Transverse colon (tissue), 4 donors: ENCODE results near the gene CHRD. TPM values are rescaled to one million over a fixed set of nuclear protein-coding genes. Genes with fewer than 3 reads are reported as not detected.
"Not testable (repeated sequence)": the region's sequence is repeated elsewhere in the genome, so short reads cannot be mapped to it uniquely, and the experiment has no call there.

Source experiments
- DNase-seq: peaks from one replicate; pipeline ENCODE4 v3.0.0-alpha.2; 2019
- H3K27ac ChIP-seq, 4 donors: fragments of 200-600 bp; sonication (generic); 2 replicates each; pipeline ENCODE4 v1.5.1; 2016 to 2018; ENCODE audit warnings: inconsistent platforms in 4 of 4
- H3K27me3 ChIP-seq: fragments of 200-600 bp; sonication (generic); 2 replicates; pipeline ENCODE4 v1.5.1; 2017; ENCODE audit warnings: inconsistent platforms
- H3K36me3 ChIP-seq, 4 donors: fragments of 200-600 bp; sonication (generic); 2 replicates each; pipeline ENCODE4 v1.5.1; 2017 to 2019; ENCODE audit warnings: inconsistent platforms in 4 of 4
- H3K4me1 ChIP-seq, 4 donors: fragments of 200-600 bp; sonication (generic); 2 replicates each; pipeline ENCODE4 v1.5.1; 2017 to 2020; ENCODE audit warnings: inconsistent platforms in 4 of 4
- H3K4me3 ChIP-seq, 4 donors: fragments of 200-600 bp; sonication (generic); 1 replicate in 1 of 4; 2 replicates in 3 of 4; pipeline versions ENCODE4 v1.5.1 to v1.6.1; 2017 to 2019; ENCODE audit warnings: inconsistent platforms in 4 of 4
- H3K9me3 ChIP-seq, 2 donors: fragments of 200-600 bp; sonication (generic); 2 replicates each; pipeline ENCODE4 v1.5.1; 2017 to 2019; ENCODE audit warnings: inconsistent platforms in 2 of 2
- CTCF ChIP-seq, 5 experiments: fragments of 200-600 bp in 3 of 5; fragments of 450-650 bp in 2 of 5; sonication (generic) in 3 of 5; IDR thresholded peaks; 1 replicate in 2 of 5; 2 replicates in 3 of 5; pipeline ENCODE4 v1.5.1; 2016 to 2017; ENCODE audit warnings: antibody characterized with exemption in 5 of 5, inconsistent platforms in 3 of 5, mild to moderate bottlenecking in 2 of 5, moderate library complexity in 1 of 5
- EP300 ChIP-seq: sonication (generic); formaldehyde crosslinking; IDR thresholded peaks from one replicate; pipeline ENCODE4 v1.6.1; 2017; ENCODE audit warnings: antibody characterized with exemption, low read depth
- POLR2A ChIP-seq: fragments of 450-650 bp; IDR thresholded peaks from one replicate; pipeline ENCODE4 v1.6.1; 2016; ENCODE audit warnings: antibody characterized with exemption, mild to moderate bottlenecking, moderate library complexity
- POLR2AphosphoS5 ChIP-seq, 3 donors: sonication (generic); formaldehyde crosslinking; IDR thresholded peaks; one replicate each; pipeline ENCODE4 v1.6.1; 2016; ENCODE audit warnings: antibody characterized with exemption in 3 of 3
- WGBS, 2 donors: methylation state at CpG; one replicate each; pipeline ENCODE4 v1.1.5; 2018; ENCODE audit warnings: low coverage in 1 of 2; 5-methylcytosine and 5-hydroxymethylcytosine counted together
- in situ Hi-C, 4 donors: fragments of 200-750 bp; cut with MboI; loops; one replicate each; pipeline versions ENCODE4 v1.15.0 to v1.15.1; 2017; ENCODE audit warnings: low sequenced_read_pairs in 3 of 4, low pct_ligation_motif_present in 1 of 4, low pct_unique_long_range_greater_than_20kb in 1 of 4
- intact Hi-C: fragments of 100-400 bp; cut with DNase I; formaldehyde crosslinking; loops from one replicate; pipeline ENCODE4 v1.15.1; 2023; ENCODE audit warnings: low total_unique reads
- total RNA-seq, 4 donors: library from RNA; depleted of rRNA; stranded (reverse); fragments of >200 nt; gene quantifications; one replicate each; pipeline ENCODE4 v1.1.0, GENCODE V29; 2016

Gene CHRD
- total RNA-seq, 4 donors from 2014 or later: 1.9 to 7.0 (median 4.5) TPM

- Histone ChIP-seq H3K4me3 (peak overlapping the region in 2 of 4 donors; percentile 12 to 29), H3K36me3 (peaks cover 0 to 24% (median 9%) of the 10 kb centered on the region in 4 donors), H3K9me3 (no peaks in the 10 kb centered on the region), H3K27me3 (no peaks in the 10 kb centered on the region), H3K4me1 (peaks cover 12 to 28% (median 24%) of the 10 kb centered on the region in 4 donors), H3K27ac (peak overlapping the region; percentile 94 to 99 (median 97))
- in situ Hi-C loops: no loop called here
- WGBS, 2 donors: 60 to 68% methylated on average over 2 to 8 of the region's 8 CpGs
- no peak for TF ChIP-seq POLR2AphosphoS5 (IDR thresholded peaks at IDR 0.05)
- no peak for TF ChIP-seq POLR2A
- TF ChIP-seq EP300: no peak
- TF ChIP-seq CTCF (IDR thresholded peaks at IDR 0.05): no peak
- DNase-seq: no peak
- intact Hi-C loops: no loop called here
Observed at GRCh38 chr3:184339001-184339400, 40.9 kb upstream of the CHRD start.

GRCh38 chr3:184339451-184340135 is 40.3 kb upstream of the CHRD start:
- intact Hi-C loops, in situ Hi-C loops: not testable (repeated sequence)
- peaks cover 12 to 28% (median 24%) of the 10 kb centered on the region in 4 donors for H3K4me1 ChIP-seq

GRCh38 chr3:184341925-184342324 is 37.9 kb upstream of the CHRD start:
- no peak for DNase-seq
- Histone ChIP-seq H3K27me3 (no peaks in the 10 kb centered on the region), H3K9me3 (no peaks in the 10 kb centered on the region), H3K36me3 (peaks cover 0 to 19% (median 6%) of the 10 kb centered on the region in 4 donors), H3K4me3 (no peak overlapping the region), H3K27ac (no peak overlapping the region), H3K4me1 (peaks cover 22 to 30% (median 23%) of the 10 kb centered on the region in 4 donors)
- in situ Hi-C loops: no loop called here
- 89% methylated on average over 7 of the region's 7 CpGs; no CpG with 5 or more reads in 1 of the 2 donors for WGBS, 2 donors
- intact Hi-C loops: no loop called here
- TF ChIP-seq POLR2A (no peak), EP300 (no peak), POLR2AphosphoS5 (IDR thresholded peaks at IDR 0.05) (no peak), CTCF (IDR thresholded peaks at IDR 0.05) (no peak)

More at GRCh38 chr3:184339451-184340135, 40.3 kb upstream of the CHRD start:
- WGBS, 2 donors: 83 to 90% methylated on average over 5 to 19 of the region's 19 CpGs
- not testable (repeated sequence) for DNase-seq, H3K9me3 ChIP-seq, H3K27me3 ChIP-seq, H3K4me3 ChIP-seq
- H3K36me3 ChIP-seq: peaks cover 0 to 24% (median 8%) of the 10 kb centered on the region in 4 donors
- peak overlapping the region in 3 of 4 donors; percentile 94 to 99 (median 97) for H3K27ac ChIP-seq

- TF ChIP-seq POLR2A: no peak
- TF ChIP-seq POLR2AphosphoS5 (IDR thresholded peaks at IDR 0.05): no peak
- TF ChIP-seq EP300: no peak
- no peak for TF ChIP-seq CTCF (IDR thresholded peaks at IDR 0.05)
- in situ Hi-C loops (no loop called here), intact Hi-C loops (no loop called here)
- Histone ChIP-seq H3K9me3 (no peaks in the 10 kb centered on the region), H3K4me1 (peaks cover 10 to 18% (median 15%) of the 10 kb centered on the region in 4 donors), H3K27ac (no peak overlapping the region), H3K36me3 (peaks cover 0 to 19% (median 6%) of the 10 kb centered on the region in 4 donors), H3K4me3 (no peak overlapping the region), H3K27me3 (no peaks in the 10 kb centered on the region)
- no peak for DNase-seq
- 86% methylated on average over 5 of the region's 5 CpGs; no CpG with 5 or more reads in 1 of the 2 donors for WGBS, 2 donors
Observed at GRCh38 chr3:184343200-184343876, 36.5 kb upstream of the CHRD start.
